Ovary (tissue), 9 donors: ENCODE data around the gene NFU1. TPM values are rescaled to one million over a fixed set of nuclear protein-coding genes. Genes with fewer than 3 reads are reported as not detected.

Source experiments
- DNase-seq, 5 donors: peaks; one replicate each; pipeline ENCODE4 v3.0.0-alpha.2; 2019 to 2020
- H3K27ac ChIP-seq, 2 donors: fragments of 200-600 bp; one replicate each; pipeline versions ENCODE4 v1.5.1 to v1.8.0; 2019 to 2022
- H3K27me3 ChIP-seq: fragments of 200-600 bp; one replicate; pipeline ENCODE4 v1.8.0; 2022
- H3K36me3 ChIP-seq: fragments of 200-600 bp; sonication (generic); one replicate; pipeline ENCODE4 v1.5.1; 2019
- H3K4me1 ChIP-seq: one replicate; pipeline ENCODE4 v1.8.1; 2013; ENCODE audit warnings: mild to moderate bottlenecking, moderate library complexity; ENCODE audit not compliant: insufficient read depth
- H3K4me3 ChIP-seq: fragments of 200-600 bp; sonication (generic); one replicate; pipeline ENCODE4 v1.5.1; 2017
- H3K9me3 ChIP-seq, 2 donors: fragments of 200-600 bp in 1 of 2; sonication (generic) in 1 of 2; one replicate each; pipeline versions ENCODE4 v1.5.1 to v1.8.1; 2013 to 2019; ENCODE audit warnings: mild to moderate bottlenecking in 1 of 2, moderate library complexity in 1 of 2
- CTCF ChIP-seq, 3 donors: fragments of 450-650 bp in 2 of 3; fragments of 200-600 bp in 1 of 3; IDR thresholded peaks; one replicate each; pipeline versions ENCODE4 v1.5.1 to v1.8.0; 2016 to 2022; ENCODE audit warnings: antibody characterized with exemption in 3 of 3, mild to moderate bottlenecking in 1 of 3
- EP300 ChIP-seq: sonication (generic); formaldehyde crosslinking; IDR thresholded peaks from one replicate; pipeline ENCODE4 v1.6.1; 2017; ENCODE audit warnings: antibody characterized with exemption
- POLR2A ChIP-seq: fragments of 450-650 bp; IDR thresholded peaks from one replicate; pipeline ENCODE4 v1.6.1; 2017; ENCODE audit warnings: antibody characterized with exemption, mild to moderate bottlenecking, moderate library complexity
- WGBS, 3 donors: extraction: QIAGEN DNeasy Blood & Tissue Kit in 1 of 3; methylation state at CpG; one replicate each; pipeline versions ENCODE4 v1.1.5 to v1.1.7; 2013 to 2017; 5-methylcytosine and 5-hydroxymethylcytosine counted together
- intact Hi-C, 4 donors: fragments of 100-400 bp; cut with DNase I; formaldehyde crosslinking; loops; one replicate each; pipeline versions ENCODE4 v1.11.0 to v1.15.1; 2022 to 2023
- polyA plus RNA-seq, 2 donors: library from polyadenylated mRNA; stranded (reverse); fragments of 200-250 nt in 1 of 2; fragments of 350-450 nt in 1 of 2; fragmentation: Illumina TruSeq in 1 of 2; extraction: RNeasy Lipid Tissue Mini Kit (QIAGEN cat#74804) in 1 of 2; gene quantifications; one replicate each; pipeline ENCODE4 v1.2.3, GENCODE V29; 2013 to 2014
- total RNA-seq, 7 donors: library from RNA; depleted of rRNA in 2 of 7; stranded (reverse); fragments of >200 nt in 2 of 7; fragmentation: NEBNext Ultra II Directional in 3 of 7; extraction: Animal tissue kit (Norgen Biotek cat#: 25700) in 3 of 7; gene quantifications; one replicate each; pipeline versions ENCODE4 v1.1.0 to v1.2.4, GENCODE V29; 2016 to 2023
- donor health status: DM: no; HTN: no; CAD: no; lungs with moderate emphysema.
- donor health status: DM: no; HTN: no; CAD: no.
- donor health status: Bipolar disorder and iron deficiency.
- donor health status: DM: yes; HTN: yes; CAD: no.
- donor health status: DM: no; HTN: no; CAD: no.
- donor health status: DM: yes; HTN: yes; CAD: no.

The NFU1 gene
- total and polyA plus RNA-seq, 9 donors = 39.0 to 59.5 (median 48.1) TPM

DNA sequence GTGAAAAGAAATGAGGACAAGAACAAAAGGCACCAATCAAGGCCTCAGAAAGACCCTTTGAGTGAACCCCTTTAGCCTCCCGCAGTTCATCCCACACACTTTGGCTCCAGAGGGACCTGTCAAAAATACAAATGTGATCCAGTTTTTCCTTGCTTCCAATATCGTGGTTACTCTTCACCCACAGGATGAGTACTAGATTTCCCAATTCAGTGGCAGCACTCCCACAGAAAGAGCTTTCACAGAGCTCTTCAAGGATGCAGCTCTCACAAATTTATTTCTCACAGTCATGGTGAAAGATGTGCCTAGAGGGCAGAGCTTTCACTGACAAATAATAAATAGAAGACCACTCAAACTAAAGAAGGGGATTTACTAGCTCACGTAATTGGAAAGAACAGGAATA is 47.2 kb downstream of the NFU1 start:
- H3K27me3 ChIP-seq = no peaks in the 10 kb centered on the region
- intact Hi-C loops = no loop called here
- 57 to 66% (median 65%) methylated on average over 3 of the region's 3 CpGs for WGBS, 3 donors
- H3K4me3 ChIP-seq = no peak overlapping the region
- H3K36me3 ChIP-seq = no peaks in the 10 kb centered on the region
- H3K27ac ChIP-seq = no peak overlapping the region
- H3K4me1 ChIP-seq = peaks cover 4% of the 10 kb centered on the region
- TF ChIP-seq POLR2A (no peak), EP300 (no peak), CTCF (IDR thresholded peaks at IDR 0.05) (no peak)
- H3K9me3 ChIP-seq = no peaks in the 10 kb centered on the region
- DNase-seq = no peak

- no peak overlapping the region for H3K27ac ChIP-seq
- H3K4me1 ChIP-seq = peaks cover 6% of the 10 kb centered on the region
- intact Hi-C loops = no loop called here
- 97 to 100% (median 98%) methylated on average over 3 of the region's 3 CpGs for WGBS, 3 donors
- no peaks in the 10 kb centered on the region for H3K27me3 ChIP-seq
- TF ChIP-seq POLR2A (no peak), EP300 (no peak), CTCF (IDR thresholded peaks at IDR 0.05) (no peak)
- no peak overlapping the region for H3K4me3 ChIP-seq
- no peak for DNase-seq
- no peaks in the 10 kb centered on the region for H3K36me3 ChIP-seq
- no peaks in the 10 kb centered on the region for H3K9me3 ChIP-seq
Observed at GRCh38 chr2:69389271-69389670, 48.0 kb downstream of the NFU1 start.

- peak overlapping the region in 1 of 2 donors; percentile 62 for H3K27ac ChIP-seq
- TF ChIP-seq EP300 (no peak), POLR2A (no peak), CTCF (IDR thresholded peaks at IDR 0.05) (no peak)
- intact Hi-C loops = no loop called here
Observed at GRCh38 chr2:69387770-69388481, 49.3 kb downstream of the NFU1 start.

DNA sequence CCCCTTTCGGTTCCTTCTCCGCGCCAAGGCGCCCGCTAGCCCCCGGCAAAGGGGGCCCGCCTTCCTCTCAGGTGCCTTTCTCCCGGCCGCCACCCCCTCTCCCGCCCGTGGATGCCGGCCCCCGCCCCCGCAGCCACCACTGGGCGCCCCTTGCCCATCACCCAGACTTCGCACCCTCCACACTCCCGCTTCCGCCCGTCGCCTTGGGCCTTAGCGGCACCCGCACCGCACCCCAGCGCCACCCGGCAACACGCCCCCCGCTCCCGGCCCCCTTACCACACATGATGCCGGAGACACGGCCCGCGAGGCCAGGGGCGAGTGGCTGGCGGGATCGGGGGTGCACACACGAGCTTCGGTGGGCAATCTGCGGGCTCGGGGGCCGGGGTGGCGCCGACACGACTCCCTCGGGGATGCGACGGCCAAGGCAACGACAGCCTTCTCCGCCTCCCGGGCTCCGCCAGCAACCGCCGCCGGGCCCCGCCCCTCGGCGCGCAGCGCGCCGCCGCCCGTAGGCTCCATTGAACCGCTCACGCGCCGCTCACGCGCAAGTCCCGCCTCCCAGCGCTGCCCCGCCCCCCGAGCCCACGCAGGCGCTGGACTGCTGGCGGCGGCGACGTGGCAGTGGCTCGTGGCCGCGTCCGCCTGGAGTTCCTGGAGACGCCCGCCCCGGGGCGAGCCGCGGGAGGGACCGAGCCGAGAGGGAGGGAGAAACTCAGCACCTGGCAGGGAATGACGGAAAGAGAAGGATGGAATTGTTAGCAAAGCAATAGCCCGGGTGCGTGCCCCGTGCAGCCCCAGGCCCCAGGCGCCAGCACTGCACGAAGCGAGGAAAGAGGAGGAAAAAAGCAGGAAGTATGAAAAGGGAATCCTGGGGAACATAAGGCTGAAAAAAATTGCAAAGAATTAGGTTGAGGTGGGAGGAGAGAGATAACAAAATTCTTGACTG is 50.2 kb downstream of the NFU1 start, which contains the start of gene GFPT1:
Gene GFPT1 (minus strand): TSS at position 439 of the 946 bp plus-strand sequence. CDS start 156 bp downstream, at position 283.
- H3K9me3 ChIP-seq = no peaks in the 10 kb centered on the region
- H3K36me3 ChIP-seq = no peaks in the 10 kb centered on the region
- WGBS, 3 donors = 0 to 1% (median 1%) methylated on average over 66 to 97 of the region's 97 CpGs
- H3K27me3 ChIP-seq = no peaks in the 10 kb centered on the region
- peak within 1 kb of the TSS; percentile 81 for H3K4me3 ChIP-seq
- H3K27ac ChIP-seq = peak within 1 kb of the TSS; percentile 9 to 62
- peaks cover 6% of the 10 kb centered on the region for H3K4me1 ChIP-seq
- intact Hi-C loops = no loop called here
- no peak for TF ChIP-seq EP300
- TF ChIP-seq POLR2A = peak; percentile 77
- peak in 1 of 3 donors; percentile 6 for TF ChIP-seq CTCF (IDR thresholded peaks at IDR 0.05)
- peak; percentile 91 to 97 (median 95) for DNase-seq

More at GRCh38 chr2:69387770-69388481, 49.3 kb downstream of the NFU1 start:
- Histone ChIP-seq H3K27me3 (no peaks in the 10 kb centered on the region), H3K36me3 (no peaks in the 10 kb centered on the region), H3K4me3 (peak overlapping the region; percentile 81), H3K4me1 (peaks cover 6% of the 10 kb centered on the region), H3K9me3 (no peaks in the 10 kb centered on the region)
- DNase-seq = no peak
- 41 to 59% (median 44%) methylated on average over 14 of the region's 14 CpGs for WGBS, 3 donors
